OCI-LY7 (cell line): ENCODE measurements around the gene WEE1. TPM values are rescaled to one million over a fixed set of nuclear protein-coding genes. Genes with fewer than 3 reads are reported as not detected.
A peak's percentile ranks its signal among the peaks of the same experiment; 100 is the strongest.

ENCODE experiments used
- BruUV-seq: library from RNA; stranded (reverse); fragments of 400-500 nt; replicated peaks from 2 replicates; lab custom pipeline; 2021; lab: Mats Ljungman, UMichigan
- CTCF ChIA-PET: fragments of 300-600 bp; sonication (Branson Sonifier 250); formaldehyde crosslinking; loops from one replicate; lab custom pipeline; 2022; ENCODE audit warnings: antibody characterized with exemption; ENCODE audit not compliant: unreplicated experiment; lab: Charles Lee
- POLR2A ChIA-PET: fragments of 300-600 bp; sonication (Branson Sonifier 250); formaldehyde crosslinking; loops from one replicate; lab custom pipeline; 2022; ENCODE audit warnings: antibody characterized with exemption; lab: Charles Lee
- DNase-seq: peaks from one replicate; pipeline ENCODE4 v3.0.0-alpha.2; 2015; ENCODE audit warnings: low spot score
- H2AFZ ChIP-seq: fragments of 200-600 bp; sonication (generic), shearing (Covaris generic); 2 replicates; pipeline ENCODE4 v1.6.1; 2014; ENCODE audit warnings: mild to moderate bottlenecking, antibody characterized with exemption, low read length, moderate library complexity
- H3K27ac ChIP-seq: fragments of 200-600 bp; sonication (generic); 2 replicates; pipeline ENCODE4 v1.5.1; 2014; ENCODE audit warnings: mixed run types, low read depth, mild to moderate bottlenecking, moderate library complexity, low read length, inconsistent platforms; ENCODE audit not compliant: poor library complexity, severe bottlenecking
- H3K36me3 ChIP-seq: fragments of 200-600 bp; sonication (generic); 2 replicates; pipeline ENCODE4 v1.6.1; 2014; ENCODE audit warnings: mild to moderate bottlenecking, antibody characterized with exemption, low read length, moderate library complexity, mixed read lengths; ENCODE audit not compliant: insufficient read depth
- H3K4me1 ChIP-seq: fragments of 200-600 bp; sonication (generic); 2 replicates; pipeline ENCODE4 v1.5.1; 2014; ENCODE audit warnings: mild to moderate bottlenecking, low read length; ENCODE audit not compliant: insufficient read depth, poor library complexity, severe bottlenecking
- H3K4me2 ChIP-seq: fragments of 200-600 bp; sonication (generic); 2 replicates; pipeline ENCODE4 v1.6.1; 2014; ENCODE audit warnings: mild to moderate bottlenecking, low read length
- H3K4me3 ChIP-seq: fragments of 200-600 bp; sonication (generic); 2 replicates; pipeline ENCODE4 v1.5.1; 2014; ENCODE audit warnings: mild to moderate bottlenecking, low read depth, low read length; ENCODE audit not compliant: poor library complexity, severe bottlenecking
- H3K79me2 ChIP-seq: fragments of 200-600 bp; sonication (generic); 2 replicates; pipeline ENCODE4 v1.6.1; 2016; ENCODE audit warnings: low read depth, mild to moderate bottlenecking, low read length, moderate library complexity, mixed read lengths; ENCODE audit not compliant: insufficient read depth
- H3K9me2 ChIP-seq: fragments of 200-600 bp; sonication (generic); 2 replicates; pipeline ENCODE4 v1.6.1; 2016; ENCODE audit warnings: mild to moderate bottlenecking, low read length, mixed read lengths; ENCODE audit not compliant: insufficient read depth
- H3K9me3 ChIP-seq: fragments of 200-600 bp; sonication (generic); 2 replicates; pipeline ENCODE4 v1.6.1; 2014; ENCODE audit warnings: mild to moderate bottlenecking, mixed run types, low read length, mixed read lengths
- H4K20me1 ChIP-seq: fragments of 200-600 bp; sonication (generic); 2 replicates; pipeline ENCODE4 v1.6.1; 2014; ENCODE audit warnings: mild to moderate bottlenecking, antibody characterized with exemption, low read length, moderate library complexity, mixed read lengths; ENCODE audit not compliant: insufficient read depth
- CTCF ChIP-seq: fragments of 200-600 bp; sonication (generic); conservative IDR thresholded peaks from 2 replicates; pipeline ENCODE4 v1.5.1; 2014; ENCODE audit warnings: mild to moderate bottlenecking, antibody characterized with exemption, low read length, moderate library complexity, mixed read lengths
- EZH2phosphoT487 ChIP-seq: fragments of 200-600 bp; sonication (generic); IDR thresholded peaks from 2 replicates; pipeline ENCODE4 v1.6.1; 2018; ENCODE audit warnings: low read depth, borderline replicate concordance, mild to moderate bottlenecking, mixed run types, antibody characterized with exemption, low read length, moderate library complexity, mixed read lengths
- intact Hi-C: fragments of 100-400 bp; cut with micrococcal nuclease; formaldehyde crosslinking; loops from one replicate; pipeline ENCODE4 v1.10.0; 2022; ENCODE audit not compliant: unreplicated experiment
- total RNA-seq, 2 experiments: library from RNA; depleted of rRNA in 1 of 2; stranded (reverse); fragments of >200 nt in 1 of 2; shearing (Covaris generic) in 1 of 2; gene quantifications; 2 replicates each; pipeline ENCODE4 v1.2.3, GENCODE V29; 2014 to 2022

The WEE1 gene
- total RNA-seq, 2 experiments from 2014 or later: 147 to 216 TPM

GRCh38 chr11:9574622-9575259 lies 1.3 kb downstream of the WEE1 start:
- Histone ChIP-seq H3K4me2 (peak overlapping the region; percentile 88), H3K4me1 (peaks cover 52% of the 10 kb centered on the region), H3K36me3 (peaks cover 56% of the 10 kb centered on the region), H3K9me3 (no peaks in the 10 kb centered on the region), H3K27ac (peak overlapping the region; percentile 78), H3K9me2 (no peaks in the 10 kb centered on the region), H2AFZ (no peak overlapping the region), H4K20me1 (peaks cover 46% of the 10 kb centered on the region), H3K79me2 (peaks cover 69% of the 10 kb centered on the region), H3K4me3 (peak overlapping the region; percentile 99)
- no TSS peak for BruUV-seq
- ChIA-PET POLR2A (interaction anchor here (0.7 to 15.1 kb wide), 7 partner anchors 21 to 180 kb away, joined by 3 to 509 read pairs (median 10); no protein-coding TSS in a partner anchor), CTCF (interaction anchor here (0.6 kb wide), 1 partner anchor 23 kb away, joined by 4 read pairs; no protein-coding TSS in a partner anchor)
- no peak for DNase-seq
- TF ChIP-seq EZH2phosphoT487 (no peak), CTCF (no peak)
- intact Hi-C loops: loop anchor here (5.0 kb wide), 3 partner anchors 37 to 113 kb away; partner anchors contain the start of gene SWAP70

- H4K20me1 ChIP-seq: peaks cover 51% of the 10 kb centered on the region
- H3K4me2 ChIP-seq: peak overlapping the region; percentile 88
- DNase-seq: peak; percentile 55
- ChIA-PET POLR2A (interaction anchor here (0.7 to 15.1 kb wide), 16 partner anchors 9 to 457 kb away, joined by 3 to 509 read pairs (median 3); no protein-coding TSS in a partner anchor), CTCF (no interaction called here)
- intact Hi-C loops: loop anchor here (1.0 to 5.0 kb wide), 2 partner anchors 22 to 112 kb away; no protein-coding TSS in a partner anchor
- no peaks in the 10 kb centered on the region for H3K9me3 ChIP-seq
- H3K4me3 ChIP-seq: peak overlapping the region; percentile 99
- no peak overlapping the region for H2AFZ ChIP-seq
- TSS peak; percentile 29 for BruUV-seq
- no peaks in the 10 kb centered on the region for H3K9me2 ChIP-seq
- H3K36me3 ChIP-seq: peaks cover 64% of the 10 kb centered on the region
- H3K27ac ChIP-seq: peak overlapping the region; percentile 78
- TF ChIP-seq EZH2phosphoT487 (no peak), CTCF (no peak)
- H3K79me2 ChIP-seq: peaks cover 77% of the 10 kb centered on the region
- H3K4me1 ChIP-seq: peaks cover 50% of the 10 kb centered on the region
Measured at GRCh38 chr11:9575260-9576240, 2.1 kb downstream of the WEE1 start.
